Stimulated activated naive B cell treated with anti-CD40 and anti-IgM and Interleukin-4, amounts not matched to agents 10 μg/mL and 1 μg/mL and 100 μg/mL, for 72 hours (primary cell): ENCODE results near the gene IER3.
"Not testable (repeated sequence)": the region's sequence is repeated elsewhere in the genome, so short reads cannot be mapped to it uniquely, and the experiment has no call there.

Experiments used
- ATAC-seq, 2 donors: fragments of 150-1000 bp; cut with Tn5 transposase; replicated peaks; 2 replicates each; pipeline ENCODE4 v1.10.0; 2021; ENCODE audit warnings: moderate library complexity in 1 of 2
- DNase-seq: peaks from one replicate; pipeline ENCODE4 v3.0.0; 2021
- H3K27ac Mint-ChIP-seq: one replicate; pipeline ENCODE4 v1.8.0; 2022; ENCODE audit warnings: mild to moderate bottlenecking, mixed read lengths
- H3K27me3 Mint-ChIP-seq, 2 donors: one replicate each; pipeline ENCODE4 v1.8.0; 2022; ENCODE audit warnings: mixed read lengths in 2 of 2
- H3K36me3 Mint-ChIP-seq, 2 donors: one replicate each; pipeline ENCODE4 v1.8.0; 2022; ENCODE audit warnings: mixed read lengths in 2 of 2, mild to moderate bottlenecking in 1 of 2
- H3K4me1 Mint-ChIP-seq, 2 donors: one replicate each; pipeline ENCODE4 v1.8.0; 2022; ENCODE audit warnings: mixed read lengths in 2 of 2, mild to moderate bottlenecking in 1 of 2
- H3K4me3 Mint-ChIP-seq, 2 donors: one replicate each; pipeline ENCODE4 v1.8.0; 2022; ENCODE audit warnings: mild to moderate bottlenecking in 2 of 2, mixed read lengths in 2 of 2, moderate library complexity in 1 of 2
- H3K9me3 Mint-ChIP-seq, 2 donors: one replicate each; pipeline ENCODE4 v1.8.0; 2022; ENCODE audit warnings: mixed read lengths in 2 of 2, mild to moderate bottlenecking in 1 of 2

IER3 gene

GRCh38 chr6:30776390-30777154 is 32.2 kb upstream of the IER3 start:
- H3K9me3 Mint-ChIP-seq = no peaks in the 10 kb centered on the region
- ATAC-seq = peak; percentile 58 to 69
- no peak overlapping the region for H3K27ac Mint-ChIP-seq
- DNase-seq = no peak
- H3K36me3 Mint-ChIP-seq = peaks cover 0 to 3% of the 10 kb centered on the region in 2 donors
- peaks cover 15 to 29% of the 10 kb centered on the region in 2 donors for H3K4me1 Mint-ChIP-seq
- H3K27me3 Mint-ChIP-seq = peaks cover 5 to 12% of the 10 kb centered on the region in 2 donors
- H3K4me3 Mint-ChIP-seq = no peak overlapping the region

- peaks cover 0 to 3% of the 10 kb centered on the region in 2 donors for H3K36me3 Mint-ChIP-seq
- ATAC-seq (no peak), DNase-seq (no peak)
- H3K27ac Mint-ChIP-seq = no peak overlapping the region
- H3K9me3 Mint-ChIP-seq = no peaks in the 10 kb centered on the region
- H3K4me1 Mint-ChIP-seq = peaks cover 9 to 17% of the 10 kb centered on the region in 2 donors
- H3K27me3 Mint-ChIP-seq = peaks cover 5 to 12% of the 10 kb centered on the region in 2 donors
- no peak overlapping the region for H3K4me3 Mint-ChIP-seq
These were observed 30.8 kb upstream of the IER3 start for GRCh38 chr6:30775104-30775503.

- no peak for DNase-seq
- Mint-ChIP-seq H3K4me3 (no peak overlapping the region), H3K9me3 (no peaks in the 10 kb centered on the region), H3K27ac (no peak overlapping the region), H3K36me3 (peaks cover 0 to 3% of the 10 kb centered on the region in 2 donors), H3K27me3 (peaks cover 5 to 12% of the 10 kb centered on the region in 2 donors), H3K4me1 (peaks cover 13 to 21% of the 10 kb centered on the region in 2 donors)
- ATAC-seq = no peak
These were observed 30.4 kb upstream of the IER3 start for GRCh38 chr6:30774701-30775100.

DNA sequence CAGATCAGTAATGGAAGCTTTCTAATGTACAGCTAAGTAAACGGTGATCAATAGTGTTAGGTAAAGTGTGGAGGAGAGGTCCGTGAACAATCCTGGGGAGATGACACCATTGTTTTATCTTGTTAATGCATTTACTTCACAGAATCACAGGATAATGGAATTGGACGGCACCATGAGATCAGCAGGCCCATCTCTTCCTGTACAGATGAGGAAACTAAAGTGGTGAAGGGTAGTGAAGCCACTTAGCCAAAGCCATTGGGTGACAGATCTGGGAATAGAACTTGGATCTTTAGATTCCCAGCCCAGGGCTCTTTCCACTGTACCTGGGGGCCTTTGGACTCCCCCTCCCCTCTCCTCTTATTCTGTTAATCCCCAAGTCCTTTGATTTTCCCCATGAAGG is 26.2 kb upstream of the IER3 start:
- H3K4me3 Mint-ChIP-seq = no peak overlapping the region
- peaks cover 42 to 43% of the 10 kb centered on the region in 2 donors for H3K4me1 Mint-ChIP-seq
- H3K36me3 Mint-ChIP-seq = peaks cover 0 to 3% of the 10 kb centered on the region in 2 donors
- peaks cover 0 to 4% of the 10 kb centered on the region in 2 donors for H3K27me3 Mint-ChIP-seq
- no peaks in the 10 kb centered on the region for H3K9me3 Mint-ChIP-seq
- no peak for DNase-seq
- no peak overlapping the region for H3K27ac Mint-ChIP-seq
- ATAC-seq = no peak

- Mint-ChIP-seq H3K9me3 (no peaks in the 10 kb centered on the region), H3K27me3 (peaks cover 0 to 4% of the 10 kb centered on the region in 2 donors), H3K4me3 (peak overlapping the region; percentile 59 to 61), H3K4me1 (peaks cover 42 to 43% of the 10 kb centered on the region in 2 donors), H3K27ac (peak overlapping the region; percentile 95), H3K36me3 (peaks cover 0 to 3% of the 10 kb centered on the region in 2 donors)
- DNase-seq = no peak
- no peak for ATAC-seq
These were observed 25.6 kb upstream of the IER3 start for GRCh38 chr6:30769853-30770524.

DNA sequence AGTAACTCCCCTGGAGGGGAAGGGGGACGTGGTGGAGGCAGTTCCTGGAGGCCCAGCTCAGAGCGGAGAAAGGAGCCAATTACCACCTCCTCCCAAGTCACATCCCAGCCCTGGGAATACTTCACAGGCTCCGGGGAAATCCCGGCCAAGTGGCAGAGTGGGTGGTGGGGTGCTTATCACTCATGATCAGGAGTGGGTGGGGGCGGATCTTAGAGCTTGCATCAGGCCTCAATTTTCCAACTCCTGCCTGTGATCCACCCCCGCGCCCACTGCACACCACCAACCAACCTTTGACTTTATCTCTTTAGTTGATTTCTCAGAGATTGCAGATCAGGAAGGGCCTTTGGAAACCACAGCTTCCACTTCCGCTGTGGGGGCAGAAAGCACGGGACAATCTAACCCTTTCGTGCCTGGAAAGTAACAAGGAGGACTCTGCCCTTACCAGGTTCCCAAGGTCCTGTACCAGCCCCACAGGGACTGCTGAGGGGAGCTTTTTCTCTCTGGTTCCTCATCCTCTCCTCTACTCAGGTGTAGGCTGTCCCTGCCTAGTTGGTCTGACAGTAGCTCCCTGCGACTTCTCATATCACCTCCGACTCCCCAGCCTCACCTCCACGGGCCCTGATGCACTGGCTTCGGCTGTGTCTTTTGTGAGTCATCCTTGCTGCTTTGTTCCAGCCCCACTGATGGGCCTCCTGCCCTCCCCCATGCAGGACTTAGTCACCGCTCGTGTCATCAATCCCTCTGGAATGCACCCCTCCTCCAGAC is 24.9 kb upstream of the IER3 start:
- no peaks in the 10 kb centered on the region for H3K9me3 Mint-ChIP-seq
- peaks cover 4 to 7% of the 10 kb centered on the region in 2 donors for H3K27me3 Mint-ChIP-seq
- H3K4me3 Mint-ChIP-seq = peak overlapping the region; percentile 59 to 66
- peak; percentile 42 for DNase-seq
- H3K4me1 Mint-ChIP-seq = peaks cover 45% of the 10 kb centered on the region in 2 donors
- peak; percentile 69 to 72 for ATAC-seq
- H3K36me3 Mint-ChIP-seq = peaks cover 0 to 3% of the 10 kb centered on the region in 2 donors
- peak overlapping the region; percentile 95 for H3K27ac Mint-ChIP-seq

- no peak for DNase-seq
- Mint-ChIP-seq H3K27ac (peak overlapping the region; percentile 95), H3K4me3 (peak overlapping the region; percentile 57 to 66), H3K9me3 (no peaks in the 10 kb centered on the region), H3K4me1 (peaks cover 49 to 51% of the 10 kb centered on the region in 2 donors), H3K27me3 (peaks cover 9 to 10% of the 10 kb centered on the region in 2 donors), H3K36me3 (peaks cover 3% of the 10 kb centered on the region in 2 donors)
- peak; percentile 17 to 38 for ATAC-seq
These were observed 24.3 kb upstream of the IER3 start for GRCh38 chr6:30768634-30769087.

GRCh38 chr6:30767944-30768301 is 23.6 kb upstream of the IER3 start:
- peaks cover 3% of the 10 kb centered on the region in 2 donors for H3K36me3 Mint-ChIP-seq
- no peak overlapping the region for H3K27ac Mint-ChIP-seq
- H3K9me3 Mint-ChIP-seq = no peaks in the 10 kb centered on the region
- DNase-seq (no peak), ATAC-seq (no peak)
- no peak overlapping the region for H3K4me3 Mint-ChIP-seq
- peaks cover 52 to 56% of the 10 kb centered on the region in 2 donors for H3K4me1 Mint-ChIP-seq
- H3K27me3 Mint-ChIP-seq = peaks cover 12% of the 10 kb centered on the region in 2 donors

DNA sequence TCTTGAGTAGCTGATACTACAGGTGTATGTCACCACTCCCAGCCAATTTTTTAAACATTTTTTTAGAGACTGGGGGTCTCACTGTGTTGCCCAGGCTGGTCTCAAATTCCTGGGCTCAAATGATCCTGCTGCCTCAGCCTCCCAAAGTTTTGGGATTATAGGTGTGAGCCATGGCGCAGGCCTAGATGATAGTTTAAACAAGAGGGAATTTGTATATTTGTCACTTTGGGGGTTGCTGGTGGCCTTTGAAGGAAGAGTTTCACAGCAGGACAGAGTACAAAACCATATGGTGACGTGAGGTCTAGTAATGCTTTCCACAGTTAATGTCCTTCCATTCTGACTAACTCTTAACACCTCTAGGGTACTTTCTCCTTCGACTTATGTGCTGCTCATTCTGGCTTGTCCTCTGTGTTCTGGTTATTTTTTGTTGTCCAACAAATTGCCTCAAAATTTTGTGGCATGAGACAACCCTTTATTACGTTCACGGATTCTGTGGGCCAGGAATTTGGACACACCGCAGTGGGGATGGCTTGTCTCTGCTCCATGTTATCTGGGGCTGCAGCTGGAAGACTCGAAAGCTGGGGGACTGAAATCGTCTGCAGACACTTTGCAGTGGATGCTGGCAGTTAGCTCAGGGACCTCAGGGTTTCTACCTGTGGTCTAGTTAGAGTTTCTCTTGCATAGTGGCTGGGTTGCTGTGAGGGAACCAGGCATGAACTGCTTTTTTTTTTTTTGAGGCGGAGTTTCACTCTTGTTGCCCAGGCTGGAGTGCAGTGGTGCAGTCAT is 23.0 kb upstream of the IER3 start:
- Mint-ChIP-seq H3K27ac (peak overlapping the region; percentile 59), H3K4me1 (peaks cover 50 to 56% of the 10 kb centered on the region in 2 donors), H3K4me3 (no peak overlapping the region), H3K36me3 (peaks cover 2 to 3% of the 10 kb centered on the region in 2 donors), H3K9me3 (no peaks in the 10 kb centered on the region), H3K27me3 (peaks cover 12% of the 10 kb centered on the region in 2 donors)
- ATAC-seq (peak; percentile 76 to 80), DNase-seq (peak; percentile 15)

DNA sequence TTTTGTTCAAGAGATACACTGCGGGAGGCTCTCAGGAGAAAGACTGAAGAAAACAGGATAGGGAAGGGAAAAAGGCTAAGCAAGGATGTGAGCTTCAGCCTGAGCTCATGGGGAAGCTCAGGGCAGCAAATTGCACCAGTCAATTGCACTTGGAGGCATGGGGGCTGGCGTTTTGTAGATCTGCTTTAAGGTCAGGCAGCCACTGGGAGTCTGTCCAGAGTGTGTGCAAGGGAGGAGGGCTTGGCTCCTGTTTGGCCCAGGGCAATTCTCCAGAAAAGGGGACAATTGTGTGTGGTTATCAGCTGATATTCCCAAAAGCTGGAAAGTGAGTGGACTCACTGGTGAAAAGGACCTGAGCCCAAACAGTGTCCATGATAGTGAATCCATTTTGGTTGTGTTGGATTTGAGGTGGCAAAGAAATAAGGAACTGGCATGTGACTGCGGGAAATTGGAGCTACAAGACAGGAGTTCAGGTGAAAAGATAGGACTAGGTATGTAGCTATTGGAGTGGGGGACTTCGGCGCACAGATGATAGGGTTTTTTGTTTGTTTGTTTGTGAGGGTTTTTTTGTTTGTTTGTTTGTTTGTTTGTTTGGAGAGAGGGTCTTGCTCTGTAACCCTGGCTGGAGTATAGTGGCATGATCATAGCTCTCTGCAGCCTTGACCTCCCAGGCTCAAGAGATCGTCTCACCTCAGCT is 22.3 kb upstream of the IER3 start:
- H3K4me3 Mint-ChIP-seq = peak overlapping the region in 1 of 2 donors; percentile 23
- H3K9me3 Mint-ChIP-seq = no peaks in the 10 kb centered on the region
- peak overlapping the region; percentile 82 for H3K27ac Mint-ChIP-seq
- peaks cover 12% of the 10 kb centered on the region in 2 donors for H3K27me3 Mint-ChIP-seq
- no peak for DNase-seq
- no peak for ATAC-seq
- H3K36me3 Mint-ChIP-seq = peaks cover 0 to 3% of the 10 kb centered on the region in 2 donors
- peaks cover 48 to 59% of the 10 kb centered on the region in 2 donors for H3K4me1 Mint-ChIP-seq

- H3K9me3 Mint-ChIP-seq, H3K4me3 Mint-ChIP-seq, H3K36me3 Mint-ChIP-seq, H3K27ac Mint-ChIP-seq, ATAC-seq, DNase-seq: not testable (repeated sequence)
- Mint-ChIP-seq H3K27me3 (peaks cover 12% of the 10 kb centered on the region in 2 donors), H3K4me1 (peaks cover 46 to 70% of the 10 kb centered on the region in 2 donors)
These were observed 21.1 kb upstream of the IER3 start for GRCh38 chr6:30765495-30765894.

DNA sequence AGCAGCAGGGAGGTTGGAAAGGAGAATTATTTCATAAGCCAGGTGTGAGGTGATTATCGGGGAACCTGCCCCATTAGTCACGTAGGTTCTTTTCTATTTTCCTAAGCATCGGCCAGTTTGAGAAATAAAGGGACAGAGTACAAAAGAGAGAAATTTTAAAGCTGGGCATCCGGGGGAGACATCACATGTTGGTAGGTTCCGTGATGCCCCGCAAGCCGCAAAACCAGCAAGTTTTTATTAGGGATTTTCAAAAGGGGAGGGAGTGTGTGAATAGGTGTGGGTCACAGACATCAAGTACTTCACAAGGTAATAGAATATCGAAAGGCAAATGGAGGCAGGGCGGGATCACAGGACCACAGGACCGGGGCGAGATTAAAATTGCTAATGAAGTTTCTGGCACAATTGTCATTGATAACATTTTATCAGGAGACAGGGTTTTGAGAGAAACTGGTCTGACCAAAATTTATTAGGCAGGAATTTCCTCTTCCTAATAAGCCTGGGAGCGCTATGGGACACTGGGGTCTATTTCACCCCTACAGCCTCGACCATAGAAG is 20.2 kb upstream of the IER3 start:
- H3K9me3 Mint-ChIP-seq, H3K36me3 Mint-ChIP-seq, ATAC-seq, DNase-seq, H3K27ac Mint-ChIP-seq, H3K4me3 Mint-ChIP-seq: not testable (repeated sequence)
- Mint-ChIP-seq H3K27me3 (peaks cover 12% of the 10 kb centered on the region in 2 donors), H3K4me1 (peaks cover 42 to 70% of the 10 kb centered on the region in 2 donors)
